ENCODE results near the gene COMTD1. TPM values are rescaled to one million over a fixed set of nuclear protein-coding genes. Genes with fewer than 3 reads are reported as not detected.

The COMTD1 gene
- total and polyA plus RNA-seq, 2 donors (not counting 1 experiment from before 2014, with no cell fraction given): 14.5 to 23.8 TPM

DNA sequence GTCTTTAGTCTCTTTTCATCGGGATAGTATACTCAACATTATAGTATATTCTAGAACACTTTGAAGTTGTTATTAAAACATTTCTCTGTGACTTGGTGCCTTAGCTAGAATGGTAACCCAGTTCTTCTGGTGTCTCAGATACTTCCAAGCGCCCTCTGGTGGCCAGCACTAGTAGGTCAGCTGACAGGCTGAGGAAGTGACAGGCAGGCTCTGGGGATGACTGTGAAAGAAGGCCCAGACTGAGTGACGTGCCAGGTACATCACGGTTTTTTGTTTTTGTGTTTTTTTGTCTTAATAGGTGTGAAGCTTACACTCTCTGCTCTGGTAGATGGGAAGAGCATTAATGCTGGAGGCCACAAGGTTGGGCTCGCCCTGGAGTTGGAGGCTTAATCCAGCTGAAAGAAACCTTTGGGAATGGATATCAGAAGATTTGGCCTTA is 5.1 kb downstream of the COMTD1 start:
- Histone ChIP-seq H3K9ac (ENCODE audit: low read length) (no peak overlapping the region), H3K9me3 (ENCODE audit: control extremely low read depth in 1 of 3, control insufficient read depth in 2 of 3, insufficient read depth in 1 of 3, low read length in 2 of 3) (no peaks in the 10 kb centered on the region), H4K20me1 (ENCODE audit: control insufficient read depth, insufficient read depth, low read length, poor library complexity, severe bottlenecking) (peaks cover 18% of the 10 kb centered on the region), H2AFZ (ENCODE audit: insufficient read depth, low read depth, low read length, poor library complexity, severe bottlenecking) (no peak overlapping the region), H3K4me3 (ENCODE audit: control extremely low read depth in 1 of 5, extremely low read depth in 1 of 5, insufficient read depth in 1 of 5, low read depth in 2 of 5, low read length in 4 of 5) (no peak overlapping the region), H3K36me3 (replicated peaks in 1 of 2; ENCODE audit: control extremely low read depth in 1 of 2, control insufficient read depth in 1 of 2, extremely low read depth in 1 of 2, insufficient read depth in 2 of 2, low read length in 1 of 2) (peaks cover 0 to 46% of the 10 kb centered on the region in 2 experiments), H3K79me2 (ENCODE audit: control insufficient read depth, insufficient read depth, low read length) (peaks cover 22% of the 10 kb centered on the region), H3K4me2 (replicated peaks; ENCODE audit: low read depth, low read length, poor library complexity, severe bottlenecking) (no peak overlapping the region), H3K27me3 (replicated peaks in 1 of 4; ENCODE audit: control extremely low read depth in 1 of 4, control insufficient read depth in 3 of 4, insufficient read depth in 4 of 4, low read length in 3 of 4) (no peaks in the 10 kb centered on the region), H3K4me1 (ENCODE audit: control insufficient read depth in 2 of 2, insufficient read depth in 2 of 2, low read length in 2 of 2) (peaks cover 4 to 23% of the 10 kb centered on the region in 2 donors), H3K27ac (ENCODE audit: low read length in 2 of 2) (peak overlapping the region; percentile 25 to 76)
- 0% methylated on average over 1 of the region's 5 CpGs for WGBS (ENCODE audit: insufficient coverage)
- CTCF ChIA-PET: interaction anchor here (0.8 to 9.4 kb wide), 13 partner anchors 11 to 987 kb away, joined by 3 to 138 read pairs (median 5); partner anchors contain the start of genes SAMD8 and VDAC2
- Mint-ChIP-seq H3K4me3 (no peak overlapping the region), H3K27ac (peak overlapping the region; percentile 82), H3K27me3 (no peaks in the 10 kb centered on the region), H3K9me3 (ENCODE audit: insufficient read depth) (no peaks in the 10 kb centered on the region), H3K4me1 (peaks cover 29% of the 10 kb centered on the region)
- intact Hi-C loops (cut with micrococcal nuclease): loop anchor here (1.0 to 10.0 kb wide), 9 partner anchors 20 to 1733 kb away; partner anchors contain the start of genes CAMK2G, PPP3CB, SAMD8 and VDAC2
- peak; percentile 92 for DNase-seq
- POLR2A ChIA-PET: interaction anchor here (0.6 to 1.1 kb wide), 2 partner anchors 20 to 979 kb away, joined by 6 to 8 read pairs; partner anchors contain the start of gene VDAC2
- TF ChIP-seq EZH2 (IDR thresholded peaks at IDR 0.05; ENCODE audit: borderline replicate concordance, insufficient read depth, low read depth, low read length, poor library complexity, severe bottlenecking): no peak
- TF ChIP-seq, protein P1, sequence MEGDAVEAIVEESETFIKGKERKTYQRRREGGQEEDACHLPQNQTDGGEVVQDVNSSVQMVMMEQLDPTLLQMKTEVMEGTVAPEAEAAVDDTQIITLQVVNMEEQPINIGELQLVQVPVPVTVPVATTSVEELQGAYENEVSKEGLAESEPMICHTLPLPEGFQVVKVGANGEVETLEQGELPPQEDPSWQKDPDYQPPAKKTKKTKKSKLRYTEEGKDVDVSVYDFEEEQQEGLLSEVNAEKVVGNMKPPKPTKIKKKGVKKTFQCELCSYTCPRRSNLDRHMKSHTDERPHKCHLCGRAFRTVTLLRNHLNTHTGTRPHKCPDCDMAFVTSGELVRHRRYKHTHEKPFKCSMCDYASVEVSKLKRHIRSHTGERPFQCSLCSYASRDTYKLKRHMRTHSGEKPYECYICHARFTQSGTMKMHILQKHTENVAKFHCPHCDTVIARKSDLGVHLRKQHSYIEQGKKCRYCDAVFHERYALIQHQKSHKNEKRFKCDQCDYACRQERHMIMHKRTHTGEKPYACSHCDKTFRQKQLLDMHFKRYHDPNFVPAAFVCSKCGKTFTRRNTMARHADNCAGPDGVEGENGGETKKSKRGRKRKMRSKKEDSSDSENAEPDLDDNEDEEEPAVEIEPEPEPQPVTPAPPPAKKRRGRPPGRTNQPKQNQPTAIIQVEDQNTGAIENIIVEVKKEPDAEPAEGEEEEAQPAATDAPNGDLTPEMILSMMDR (IDR thresholded peaks at IDR 0.05): peak; percentile 91
- peak; percentile 29 for ATAC-seq (ENCODE audit: low read depth)

- CTCF ChIA-PET: interaction anchor here (0.9 to 9.4 kb wide), 13 partner anchors 12 to 986 kb away, joined by 3 to 138 read pairs (median 5); partner anchors contain the start of genes SAMD8 and VDAC2
- Histone ChIP-seq H3K27ac (ENCODE audit: low read length in 2 of 2) (peak overlapping the region in 1 of 2 donors; percentile 37), H3K79me2 (ENCODE audit: control insufficient read depth, insufficient read depth, low read length) (peaks cover 27% of the 10 kb centered on the region), H4K20me1 (ENCODE audit: control insufficient read depth, insufficient read depth, low read length, poor library complexity, severe bottlenecking) (peaks cover 18% of the 10 kb centered on the region), H3K4me2 (replicated peaks; ENCODE audit: low read depth, low read length, poor library complexity, severe bottlenecking) (no peak overlapping the region), H3K4me3 (ENCODE audit: control extremely low read depth in 1 of 5, extremely low read depth in 1 of 5, insufficient read depth in 1 of 5, low read depth in 2 of 5, low read length in 4 of 5) (no peak overlapping the region), H3K9me3 (ENCODE audit: control extremely low read depth in 1 of 3, control insufficient read depth in 2 of 3, insufficient read depth in 1 of 3, low read length in 2 of 3) (no peaks in the 10 kb centered on the region), H3K27me3 (replicated peaks in 1 of 4; ENCODE audit: control extremely low read depth in 1 of 4, control insufficient read depth in 3 of 4, insufficient read depth in 4 of 4, low read length in 3 of 4) (no peaks in the 10 kb centered on the region), H3K9ac (ENCODE audit: low read length) (no peak overlapping the region), H3K36me3 (replicated peaks in 1 of 2; ENCODE audit: control extremely low read depth in 1 of 2, control insufficient read depth in 1 of 2, extremely low read depth in 1 of 2, insufficient read depth in 2 of 2, low read length in 1 of 2) (peaks cover 0 to 53% of the 10 kb centered on the region in 2 experiments), H2AFZ (ENCODE audit: insufficient read depth, low read depth, low read length, poor library complexity, severe bottlenecking) (no peak overlapping the region), H3K4me1 (ENCODE audit: control insufficient read depth in 2 of 2, insufficient read depth in 2 of 2, low read length in 2 of 2) (peaks cover 4 to 18% of the 10 kb centered on the region in 2 donors)
- Mint-ChIP-seq H3K27ac (no peak overlapping the region), H3K4me3 (no peak overlapping the region), H3K4me1 (peaks cover 36% of the 10 kb centered on the region), H3K9me3 (ENCODE audit: insufficient read depth) (no peaks in the 10 kb centered on the region), H3K27me3 (no peaks in the 10 kb centered on the region)
- no CpG with 5 or more reads among the region's 3 CpGs for whole genome bisulfite sequencing (ENCODE audit: insufficient coverage)
- intact Hi-C loops (cut with micrococcal nuclease): loop anchor here (1.0 to 10.0 kb wide), 9 partner anchors 20 to 1733 kb away; partner anchors contain the start of genes CAMK2G, PPP3CB, SAMD8 and VDAC2
- DNase-seq: no peak
- ATAC-seq (ENCODE audit: low read depth): no peak
- TF ChIP-seq, protein P1 (IDR thresholded peaks at IDR 0.05): no peak
- TF ChIP-seq EZH2 (IDR thresholded peaks at IDR 0.05; ENCODE audit: borderline replicate concordance, insufficient read depth, low read depth, low read length, poor library complexity, severe bottlenecking): no peak
- POLR2A ChIA-PET: interaction anchor here (1.1 kb wide), 1 partner anchor 19 kb away, joined by 6 read pairs; the partner anchor contains the start of gene VDAC2
These were observed 5.8 kb downstream of the COMTD1 start for GRCh38 chr10:75229971-75230370.

Data from B cell (primary cell).